ENCODE measurements around the gene LRRTM2. TPM values are rescaled to one million over a fixed set of nuclear protein-coding genes. Genes with fewer than 3 reads are reported as not detected.

LRRTM2 gene
- total and polyA plus RNA-seq, 4 donors, result 0.08 to 0.71 (median 0.24) TPM; not detected in 1

GRCh38 chr5:138875946-138876345 is 811 bp upstream of the LRRTM2 start:
- H3K4me1 ChIP-seq (ENCODE audit: control insufficient read depth in 4 of 4, insufficient read depth in 4 of 4, low read length in 3 of 4), result peaks cover 0 to 6% (median 1%) of the 10 kb centered on the region in 4 donors
- peaks cover 0 to 2% (median 0%) of the 10 kb centered on the region in 4 donors for H3K36me3 ChIP-seq (ENCODE audit: control insufficient read depth in 4 of 4, insufficient read depth in 3 of 4, low read depth in 1 of 4, low read length in 3 of 4)
- no peak overlapping the region for H3K9ac ChIP-seq (ENCODE audit: low read depth in 1 of 2, low read length in 2 of 2)
- WGBS, result 99% methylated on average over 3 of the region's 3 CpGs
- TF ChIP-seq ZBTB33 (IDR thresholded peaks at IDR 0.05) (no peak), YY1 (IDR thresholded peaks at IDR 0.05) (no peak), RAD21 (IDR thresholded peaks at IDR 0.05) (no peak)
- no peak overlapping the region for H3K27ac ChIP-seq (ENCODE audit: low read depth in 1 of 2, low read length in 2 of 2)
- no peaks in the 10 kb centered on the region for H3K9me3 ChIP-seq (ENCODE audit: control insufficient read depth in 4 of 4, low read length in 3 of 4)
- H3K27me3 ChIP-seq (ENCODE audit: control insufficient read depth in 4 of 4, insufficient read depth in 4 of 4, low read length in 3 of 4), result no peaks in the 10 kb centered on the region
- DNase-seq (ENCODE audit: low spot score), result no peak
- H3K4me3 ChIP-seq (ENCODE audit: low read depth in 1 of 3, low read length in 3 of 3), result no peak overlapping the region

GRCh38 chr5:138875552-138875875 is 379 bp upstream of the LRRTM2 start:
- TF ChIP-seq HNF4G (IDR thresholded peaks at IDR 0.05), result no peak
- no peak for TF ChIP-seq EGR1 (IDR thresholded peaks at IDR 0.05; ENCODE audit: low read depth in 2 of 2)
- TF ChIP-seq HNF4A (conservative IDR thresholded peaks at IDR 0.05), result no peak
- TF ChIP-seq REST (IDR thresholded peaks at IDR 0.05), result no peak
- no peak for TF ChIP-seq NR2F2 (IDR thresholded peaks at IDR 0.05)
- TF ChIP-seq FOXA2 (IDR thresholded peaks at IDR 0.05), result no peak
- no peak for TF ChIP-seq GABPA (IDR thresholded peaks at IDR 0.05 in 1 of 2, conservative IDR thresholded peaks at IDR 0.05 in 1 of 2)
- no peak for TF ChIP-seq ZBTB33 (IDR thresholded peaks at IDR 0.05)
- no peak for TF ChIP-seq YY1 (IDR thresholded peaks at IDR 0.05)
- TF ChIP-seq JUND (IDR thresholded peaks at IDR 0.05), result no peak
- no peak for TF ChIP-seq CTCF (IDR thresholded peaks at IDR 0.05; ENCODE audit: low read depth, low read length, missing input control)
- TF ChIP-seq TAF1 (conservative IDR thresholded peaks at IDR 0.05), result no peak
- no peak overlapping the region for H3K27ac ChIP-seq (ENCODE audit: low read depth in 1 of 2, low read length in 2 of 2)
- no peaks in the 10 kb centered on the region for H3K27me3 ChIP-seq (ENCODE audit: control insufficient read depth in 4 of 4, insufficient read depth in 4 of 4, low read length in 3 of 4)
- WGBS, result 89% methylated on average over 2 of the region's 2 CpGs
- no peak for DNase-seq (ENCODE audit: low spot score)
- H3K36me3 ChIP-seq (ENCODE audit: control insufficient read depth in 4 of 4, insufficient read depth in 3 of 4, low read depth in 1 of 4, low read length in 3 of 4), result peaks cover 0 to 2% (median 0%) of the 10 kb centered on the region in 4 donors
- peaks cover 0 to 6% (median 1%) of the 10 kb centered on the region in 4 donors for H3K4me1 ChIP-seq (ENCODE audit: control insufficient read depth in 4 of 4, insufficient read depth in 4 of 4, low read length in 3 of 4)
- H3K9me3 ChIP-seq (ENCODE audit: control insufficient read depth in 4 of 4, low read length in 3 of 4), result no peaks in the 10 kb centered on the region
- no peak overlapping the region for H3K9ac ChIP-seq (ENCODE audit: low read depth in 1 of 2, low read length in 2 of 2)
- H3K4me3 ChIP-seq (ENCODE audit: low read depth in 1 of 3, low read length in 3 of 3), result no peak overlapping the region

Measured in liver (tissue), 9 donors.